MCF 10A (cell line): ENCODE results near the gene FAM174A. TPM values are rescaled to one million over a fixed set of nuclear protein-coding genes. Genes with fewer than 3 reads are reported as not detected.

ENCODE experiments used
- BruUV-seq: library from RNA; stranded (reverse); fragments of 400-500 nt; replicated peaks from 2 replicates; lab custom pipeline; 2021; lab: Mats Ljungman, UMichigan
- CTCF ChIA-PET: fragments of 300-600 bp; sonication (Branson Sonifier 250); formaldehyde crosslinking; extraction: SDS; loops from one replicate; lab custom pipeline; 2021; ENCODE audit warnings: antibody characterized with exemption, inconsistent platforms; lab: Yijun Ruan, JAX
- POLR2A ChIA-PET: fragments of 300-600, 350-650 bp; sonication (Branson Sonifier 250); formaldehyde crosslinking; extraction: SDS; loops from one replicate; lab custom pipeline; 2020; ENCODE audit warnings: antibody characterized with exemption, inconsistent platforms; lab: Yijun Ruan, JAX
- DNase-seq: peaks from one replicate; pipeline ENCODE4 v3.0.0-alpha.2; 2018; ENCODE audit not compliant: unreplicated experiment
- H3K27ac Mint-ChIP-seq: one replicate; pipeline ENCODE4 v1.8.0; 2022; ENCODE audit warnings: mild to moderate bottlenecking, low read depth, mixed read lengths; ENCODE audit not compliant: unreplicated experiment
- H3K27me3 Mint-ChIP-seq: one replicate; pipeline ENCODE4 v1.8.0; 2022; ENCODE audit warnings: mixed read lengths; ENCODE audit not compliant: insufficient read depth, unreplicated experiment
- H3K36me3 Mint-ChIP-seq: one replicate; pipeline ENCODE4 v1.8.0; 2022; ENCODE audit warnings: mild to moderate bottlenecking, moderate library complexity, mixed read lengths; ENCODE audit not compliant: insufficient read depth, unreplicated experiment
- H3K4me1 Mint-ChIP-seq: one replicate; pipeline ENCODE4 v1.8.0; 2022; ENCODE audit warnings: mixed read lengths; ENCODE audit not compliant: insufficient read depth, unreplicated experiment
- H3K4me3 Mint-ChIP-seq: one replicate; pipeline ENCODE4 v1.8.0; 2022; ENCODE audit warnings: mild to moderate bottlenecking, moderate library complexity, mixed read lengths; ENCODE audit not compliant: unreplicated experiment
- H3K9me3 Mint-ChIP-seq: one replicate; pipeline ENCODE4 v1.8.0; 2022; ENCODE audit warnings: mixed read lengths; ENCODE audit not compliant: unreplicated experiment
- intact Hi-C: fragments of 100-400 bp; cut with micrococcal nuclease; formaldehyde crosslinking; loops from 2 replicates; pipeline ENCODE4 v1.14.1; 2022
- total RNA-seq: library from RNA; stranded (reverse); gene quantifications from 2 replicates; pipeline ENCODE4 v1.2.3, GENCODE V29; 2022
- TF ChIP-seq, protein P1 (sequence below): fragments of 200-600 bp; IDR thresholded peaks from one replicate; pipeline ENCODE4 v1.8.0; 2022; ENCODE audit warnings: antibody characterized with exemption, mild to moderate bottlenecking; ENCODE audit not compliant: unreplicated experiment

The FAM174A gene
- total RNA-seq, 1 experiment from 2014 or later: 9.7 TPM

DNA sequence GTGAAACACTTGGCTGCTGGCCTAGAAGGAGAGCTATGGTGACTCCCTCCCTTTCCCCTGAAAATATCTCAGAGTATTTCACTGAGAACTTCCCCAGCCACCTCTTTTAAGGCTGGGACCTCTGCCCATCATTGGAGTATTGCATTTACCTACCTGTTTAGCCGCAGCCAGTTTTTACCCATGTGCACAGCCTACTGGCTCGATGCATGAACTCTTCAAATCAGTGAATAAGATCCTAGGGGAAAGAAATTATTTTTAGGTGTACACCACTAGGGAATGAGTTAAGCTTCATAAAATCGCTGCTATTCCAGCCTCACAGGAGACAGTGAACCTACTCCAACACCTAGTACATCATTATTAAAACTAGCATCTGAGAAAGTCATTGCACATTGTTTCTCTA, 16.8 kb upstream of the FAM174A start:
- Mint-ChIP-seq H3K4me3 (no peak overlapping the region), H3K27me3 (no peaks in the 10 kb centered on the region), H3K36me3 (peaks cover 10% of the 10 kb centered on the region), H3K9me3 (peaks cover 7% of the 10 kb centered on the region), H3K4me1 (peaks cover 24% of the 10 kb centered on the region), H3K27ac (no peak overlapping the region)
- TF ChIP-seq, protein P1, sequence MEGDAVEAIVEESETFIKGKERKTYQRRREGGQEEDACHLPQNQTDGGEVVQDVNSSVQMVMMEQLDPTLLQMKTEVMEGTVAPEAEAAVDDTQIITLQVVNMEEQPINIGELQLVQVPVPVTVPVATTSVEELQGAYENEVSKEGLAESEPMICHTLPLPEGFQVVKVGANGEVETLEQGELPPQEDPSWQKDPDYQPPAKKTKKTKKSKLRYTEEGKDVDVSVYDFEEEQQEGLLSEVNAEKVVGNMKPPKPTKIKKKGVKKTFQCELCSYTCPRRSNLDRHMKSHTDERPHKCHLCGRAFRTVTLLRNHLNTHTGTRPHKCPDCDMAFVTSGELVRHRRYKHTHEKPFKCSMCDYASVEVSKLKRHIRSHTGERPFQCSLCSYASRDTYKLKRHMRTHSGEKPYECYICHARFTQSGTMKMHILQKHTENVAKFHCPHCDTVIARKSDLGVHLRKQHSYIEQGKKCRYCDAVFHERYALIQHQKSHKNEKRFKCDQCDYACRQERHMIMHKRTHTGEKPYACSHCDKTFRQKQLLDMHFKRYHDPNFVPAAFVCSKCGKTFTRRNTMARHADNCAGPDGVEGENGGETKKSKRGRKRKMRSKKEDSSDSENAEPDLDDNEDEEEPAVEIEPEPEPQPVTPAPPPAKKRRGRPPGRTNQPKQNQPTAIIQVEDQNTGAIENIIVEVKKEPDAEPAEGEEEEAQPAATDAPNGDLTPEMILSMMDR: no peak
- ChIA-PET CTCF (interaction anchor here (0.5 to 2.0 kb wide), 5 partner anchors 16 to 871 kb away, joined by 3 to 7 read pairs (median 4); no protein-coding TSS in a partner anchor), POLR2A (interaction anchor here (1.7 to 2.8 kb wide), 4 partner anchors 12 to 15 kb away, joined by 5 to 27 read pairs (median 10); partner anchors contain the start of gene FAM174A)
- peak; percentile 33 for DNase-seq
- intact Hi-C loops: no loop called here
- BruUV-seq: no TSS peak

DNA sequence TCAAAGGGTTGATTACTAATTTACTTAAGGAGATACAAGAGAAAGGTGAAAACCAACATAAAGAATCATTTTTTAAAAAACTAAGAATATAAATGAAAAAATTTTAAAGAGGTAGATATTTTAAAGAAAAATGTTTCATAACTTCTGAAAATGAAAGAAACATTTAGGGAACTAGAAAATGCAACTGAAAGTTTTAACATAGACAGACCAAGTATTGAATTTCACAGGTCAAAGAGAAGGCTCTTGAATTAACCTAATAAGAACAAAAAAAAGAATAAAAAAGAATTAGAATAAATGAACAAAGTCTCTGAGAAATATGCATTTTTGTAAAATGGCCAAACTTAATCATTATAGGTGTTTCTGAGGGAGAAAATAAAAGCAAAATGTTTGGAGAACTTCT, 16.1 kb upstream of the FAM174A start:
- Mint-ChIP-seq H3K4me1 (peaks cover 24% of the 10 kb centered on the region), H3K36me3 (peaks cover 10% of the 10 kb centered on the region)
- BruUV-seq: no TSS peak

GRCh38 chr5:100520348-100520747, 14.8 kb upstream of the FAM174A start:
- POLR2A ChIA-PET: interaction anchor here (0.8 to 1.0 kb wide), 3 partner anchors 8 to 15 kb away, joined by 3 to 5 read pairs (median 3); partner anchors contain the start of gene FAM174A
- peak; percentile 32 for DNase-seq
- no TSS peak for BruUV-seq
- TF ChIP-seq, protein P1: no peak
- no peak overlapping the region for H3K27ac Mint-ChIP-seq
- no peak overlapping the region for H3K4me3 Mint-ChIP-seq
- intact Hi-C loops: no loop called here
- peaks cover 10% of the 10 kb centered on the region for H3K36me3 Mint-ChIP-seq
- CTCF ChIA-PET: interaction anchor here (0.5 to 0.6 kb wide), 2 partner anchors 34 to 284 kb away, joined by 3 to 4 read pairs; no protein-coding TSS in a partner anchor
- peaks cover 13% of the 10 kb centered on the region for H3K9me3 Mint-ChIP-seq
- no peaks in the 10 kb centered on the region for H3K27me3 Mint-ChIP-seq
- peaks cover 24% of the 10 kb centered on the region for H3K4me1 Mint-ChIP-seq

More for the DNA sequence above, 16.1 kb upstream of the FAM174A start:
- Mint-ChIP-seq H3K9me3 (peaks cover 7% of the 10 kb centered on the region), H3K27ac (no peak overlapping the region), H3K4me3 (no peak overlapping the region), H3K27me3 (no peaks in the 10 kb centered on the region)
- CTCF ChIA-PET: interaction anchor here (0.7 to 2.0 kb wide), 3 partner anchors 12 to 82 kb away, joined by 3 to 5 read pairs (median 3); no protein-coding TSS in a partner anchor
- POLR2A ChIA-PET: interaction anchor here (2.0 to 2.1 kb wide), 2 partner anchors 12 to 15 kb away, joined by 5 to 27 read pairs; partner anchors contain the start of gene FAM174A
- no peak for DNase-seq
- TF ChIP-seq, protein P1: no peak
- intact Hi-C loops: no loop called here

GRCh38 chr5:100537946-100538345, 2.8 kb downstream of the FAM174A start:
- intact Hi-C loops: no loop called here
- no TSS peak for BruUV-seq

More at GRCh38 chr5:100537946-100538345, 2.8 kb downstream of the FAM174A start:
- Mint-ChIP-seq H3K4me3 (no peak overlapping the region), H3K9me3 (no peaks in the 10 kb centered on the region), H3K27me3 (no peaks in the 10 kb centered on the region), H3K36me3 (peaks cover 4% of the 10 kb centered on the region), H3K4me1 (peaks cover 44% of the 10 kb centered on the region), H3K27ac (no peak overlapping the region)
- DNase-seq: no peak
- TF ChIP-seq, protein P1: no peak
- ChIA-PET POLR2A (interaction anchor here (1.9 kb wide), 1 partner anchor 21 kb away, joined by 4 read pairs; no protein-coding TSS in a partner anchor), CTCF (interaction anchor here (1.0 kb wide), 1 partner anchor 12 kb away, joined by 3 read pairs; no protein-coding TSS in a partner anchor)
